Endothelial cell (in vitro differentiated cells): ENCODE measurements around the gene NVL. TPM values are rescaled to one million over a fixed set of nuclear protein-coding genes. Genes with fewer than 3 reads are reported as not detected.

Experiments
- DNase-seq: peaks from one replicate; pipeline ENCODE4 v3.0.0; 2021; ENCODE audit warnings: low spot score
- H3K27ac Mint-ChIP-seq: one replicate; pipeline ENCODE4 v1.8.0; 2021; ENCODE audit warnings: mixed read lengths, inconsistent platforms; ENCODE audit not compliant: unreplicated experiment
- H3K27me3 Mint-ChIP-seq: one replicate; pipeline ENCODE4 v1.8.0; 2021; ENCODE audit warnings: mild to moderate bottlenecking, moderate library complexity, mixed read lengths, inconsistent platforms; ENCODE audit not compliant: unreplicated experiment
- H3K36me3 Mint-ChIP-seq: one replicate; pipeline ENCODE4 v1.8.0; 2021; ENCODE audit warnings: mild to moderate bottlenecking, low read depth, mixed read lengths, inconsistent platforms; ENCODE audit not compliant: unreplicated experiment
- H3K4me1 Mint-ChIP-seq: one replicate; pipeline ENCODE4 v1.8.0; 2021; ENCODE audit warnings: mild to moderate bottlenecking, mixed read lengths, inconsistent platforms; ENCODE audit not compliant: unreplicated experiment
- H3K4me3 Mint-ChIP-seq: one replicate; pipeline ENCODE4 v1.8.0; 2021; ENCODE audit warnings: mild to moderate bottlenecking, mixed read lengths, inconsistent platforms; ENCODE audit not compliant: unreplicated experiment
- H3K9me3 Mint-ChIP-seq: one replicate; pipeline ENCODE4 v1.8.0; 2021; ENCODE audit warnings: mixed read lengths, inconsistent platforms; ENCODE audit not compliant: unreplicated experiment
- total RNA-seq: library from RNA; stranded (reverse); fragmentation: NEBNext Ultra II Directional; extraction: Animal tissue kit (Norgen Biotek cat#: 25700); gene quantifications from one replicate; pipeline ENCODE4 v1.2.1, GENCODE V29; 2021; ENCODE audit not compliant: unreplicated experiment
- TF ChIP-seq, protein P1 (sequence below): fragments of 200-600 bp; sonication (generic); IDR thresholded peaks from one replicate; pipeline ENCODE4 v1.5.0; 2021; ENCODE audit warnings: antibody characterized with exemption; ENCODE audit not compliant: unreplicated experiment

NVL gene
- total RNA-seq, 1 donor from 2014 or later, result 44.5 TPM

DNA sequence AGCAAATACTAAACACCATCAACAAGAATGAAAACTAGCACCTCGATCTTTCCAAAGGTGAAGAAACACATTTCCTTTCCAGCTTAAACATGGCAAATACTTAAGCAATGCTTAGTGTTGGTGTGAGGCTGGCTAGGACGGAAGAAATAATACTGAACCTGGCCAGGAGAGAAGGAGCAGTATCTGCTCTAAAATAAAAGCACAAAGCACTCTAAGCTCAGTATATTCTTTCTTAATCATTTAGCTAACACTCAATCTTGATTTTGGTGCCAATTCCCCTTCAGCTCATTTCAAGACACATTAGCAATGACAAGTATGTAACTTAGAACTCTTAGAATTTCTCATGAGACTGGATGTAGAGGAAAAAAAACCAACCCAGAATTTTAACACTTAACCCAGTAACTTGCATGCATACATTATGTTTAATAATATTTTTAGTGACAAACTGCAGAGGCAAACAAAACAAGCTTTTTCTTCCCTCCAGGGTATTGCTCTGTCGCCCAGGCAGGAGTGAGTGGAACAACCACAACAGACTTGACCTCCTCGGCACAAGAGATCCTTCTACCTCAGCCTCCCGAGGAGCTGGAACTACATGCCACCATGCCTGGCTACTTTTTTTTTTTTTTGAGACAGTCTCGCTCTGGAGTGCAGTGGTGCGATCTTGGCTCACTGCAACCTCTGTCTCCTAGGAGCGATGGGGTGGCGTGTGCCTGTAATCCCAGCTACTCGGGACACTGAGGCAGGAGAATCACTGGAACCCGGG lies 92.7 kb downstream of the NVL start:
- H3K4me1 Mint-ChIP-seq, result peaks cover 27% of the 10 kb centered on the region
- no peak overlapping the region for H3K27ac Mint-ChIP-seq
- TF ChIP-seq, protein P1, sequence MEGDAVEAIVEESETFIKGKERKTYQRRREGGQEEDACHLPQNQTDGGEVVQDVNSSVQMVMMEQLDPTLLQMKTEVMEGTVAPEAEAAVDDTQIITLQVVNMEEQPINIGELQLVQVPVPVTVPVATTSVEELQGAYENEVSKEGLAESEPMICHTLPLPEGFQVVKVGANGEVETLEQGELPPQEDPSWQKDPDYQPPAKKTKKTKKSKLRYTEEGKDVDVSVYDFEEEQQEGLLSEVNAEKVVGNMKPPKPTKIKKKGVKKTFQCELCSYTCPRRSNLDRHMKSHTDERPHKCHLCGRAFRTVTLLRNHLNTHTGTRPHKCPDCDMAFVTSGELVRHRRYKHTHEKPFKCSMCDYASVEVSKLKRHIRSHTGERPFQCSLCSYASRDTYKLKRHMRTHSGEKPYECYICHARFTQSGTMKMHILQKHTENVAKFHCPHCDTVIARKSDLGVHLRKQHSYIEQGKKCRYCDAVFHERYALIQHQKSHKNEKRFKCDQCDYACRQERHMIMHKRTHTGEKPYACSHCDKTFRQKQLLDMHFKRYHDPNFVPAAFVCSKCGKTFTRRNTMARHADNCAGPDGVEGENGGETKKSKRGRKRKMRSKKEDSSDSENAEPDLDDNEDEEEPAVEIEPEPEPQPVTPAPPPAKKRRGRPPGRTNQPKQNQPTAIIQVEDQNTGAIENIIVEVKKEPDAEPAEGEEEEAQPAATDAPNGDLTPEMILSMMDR, result no peak
- H3K4me3 Mint-ChIP-seq, result no peak overlapping the region
- no peak for DNase-seq
- peaks cover 1% of the 10 kb centered on the region for H3K27me3 Mint-ChIP-seq
- peaks cover 8% of the 10 kb centered on the region for H3K36me3 Mint-ChIP-seq
- H3K9me3 Mint-ChIP-seq, result no peaks in the 10 kb centered on the region

DNA sequence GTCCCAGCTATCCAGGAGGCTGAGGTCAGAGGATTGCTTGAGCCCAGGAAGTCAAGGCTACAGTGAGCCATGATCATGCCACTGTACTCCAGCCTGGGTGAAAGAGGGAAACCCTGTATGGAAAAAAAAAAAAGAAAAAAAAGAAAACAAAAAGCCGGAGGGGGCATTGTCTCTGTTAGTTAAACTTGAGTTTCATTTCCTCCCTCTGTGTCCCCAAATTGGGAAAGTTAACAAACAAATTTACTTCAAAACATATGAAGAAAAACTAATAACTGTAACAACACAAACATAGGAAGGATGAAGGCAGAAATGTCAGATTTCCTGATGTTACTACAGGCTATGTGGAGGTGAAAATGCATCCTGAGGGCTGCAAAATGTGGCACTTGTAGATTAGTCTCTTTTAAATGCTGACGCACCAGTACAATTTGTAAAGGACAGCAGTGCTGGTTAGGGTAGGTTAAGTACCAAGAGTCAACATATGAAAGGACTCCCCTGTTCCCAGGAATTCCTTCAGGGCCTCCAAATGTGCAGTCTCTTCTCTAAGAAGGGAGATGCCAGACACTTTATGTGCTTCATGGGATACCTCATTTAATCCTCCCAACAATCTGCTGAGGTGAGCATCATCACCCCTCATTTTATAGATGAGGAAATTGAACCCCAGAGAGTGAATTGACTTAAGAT lies 94.0 kb downstream of the NVL start:
- DNase-seq, result no peak
- Mint-ChIP-seq H3K27me3 (peaks cover 1% of the 10 kb centered on the region), H3K9me3 (no peaks in the 10 kb centered on the region), H3K27ac (peak overlapping the region; percentile 51), H3K4me3 (no peak overlapping the region), H3K36me3 (peaks cover 13% of the 10 kb centered on the region), H3K4me1 (peaks cover 27% of the 10 kb centered on the region)
- TF ChIP-seq, protein P1, result no peak

DNA sequence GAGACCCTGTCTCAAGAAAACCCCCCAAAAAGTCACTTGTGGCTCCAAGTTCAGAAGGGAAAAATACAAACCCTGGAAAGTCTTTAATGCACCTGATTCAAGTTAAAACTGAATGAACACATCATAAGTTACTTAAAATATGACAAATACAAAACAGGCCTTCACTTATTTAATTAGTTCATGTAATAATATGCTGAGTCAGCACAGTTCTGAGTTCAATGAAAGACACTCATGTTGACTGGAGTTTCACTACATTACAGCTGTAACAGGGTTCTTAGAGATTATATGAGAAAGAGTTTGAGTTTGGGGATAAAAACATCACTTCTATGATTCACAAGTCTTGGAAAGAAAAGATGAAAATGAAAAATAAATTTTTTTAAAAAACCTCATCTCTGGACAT lies 96.0 kb downstream of the NVL start:
- H3K27me3 Mint-ChIP-seq, result peaks cover 1% of the 10 kb centered on the region
- TF ChIP-seq, protein P1, result no peak
- H3K9me3 Mint-ChIP-seq, result no peaks in the 10 kb centered on the region
- H3K27ac Mint-ChIP-seq, result no peak overlapping the region
- no peak for DNase-seq
- no peak overlapping the region for H3K4me3 Mint-ChIP-seq
- H3K36me3 Mint-ChIP-seq, result peaks cover 20% of the 10 kb centered on the region
- peaks cover 20% of the 10 kb centered on the region for H3K4me1 Mint-ChIP-seq

DNA sequence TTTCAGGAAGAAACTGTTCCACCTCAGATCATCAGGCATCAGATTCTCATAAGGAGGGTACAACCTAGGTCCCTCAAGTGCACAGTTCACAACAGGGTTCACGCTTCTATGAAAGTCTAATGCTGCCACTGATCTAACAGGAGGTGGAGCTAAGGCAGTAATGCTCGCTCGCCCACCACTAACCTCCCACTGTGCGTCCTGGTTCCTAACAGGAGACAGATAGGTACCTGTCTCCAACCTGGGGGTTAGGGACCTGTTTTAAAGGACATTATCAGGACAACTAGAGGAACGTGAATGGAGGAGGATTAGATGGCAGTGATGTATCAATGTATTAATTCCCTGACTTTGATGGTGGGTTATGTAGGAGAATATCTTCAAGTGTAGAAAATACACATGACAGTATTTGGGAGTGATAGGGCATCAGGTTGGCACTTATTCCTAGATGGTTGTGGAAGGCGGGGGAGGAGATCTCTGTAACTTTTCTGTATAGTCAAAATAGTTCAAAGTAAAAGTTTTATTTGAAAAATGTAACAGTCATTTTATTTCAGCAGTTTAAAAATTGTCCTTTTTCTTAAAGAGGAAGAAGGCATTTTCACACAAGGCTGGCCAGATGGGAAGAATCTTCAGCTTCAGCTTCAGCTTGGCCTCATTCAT lies 103.0 kb downstream of the NVL start:
- TF ChIP-seq, protein P1, result no peak
- no peaks in the 10 kb centered on the region for H3K9me3 Mint-ChIP-seq
- H3K36me3 Mint-ChIP-seq, result peaks cover 26% of the 10 kb centered on the region
- DNase-seq, result no peak
- H3K27me3 Mint-ChIP-seq, result no peaks in the 10 kb centered on the region
- peak overlapping the region; percentile 42 for H3K4me3 Mint-ChIP-seq
- H3K27ac Mint-ChIP-seq, result no peak overlapping the region
- peaks cover 12% of the 10 kb centered on the region for H3K4me1 Mint-ChIP-seq
